SK-N-SH (cell line): ENCODE data around the gene SRBD1. TPM values are rescaled to one million over a fixed set of nuclear protein-coding genes. Genes with fewer than 3 reads are reported as not detected.

ENCODE experiments used
- CTCF ChIA-PET: fragments of 300-600, 350-600 bp; formaldehyde crosslinking; extraction: SDS; loops from one replicate; lab custom pipeline; 2021; lab: Yijun Ruan, JAX
- POLR2A ChIA-PET: fragments of 350-600 bp; sonication (Branson Sonifier 250); formaldehyde crosslinking; extraction: SDS; loops from one replicate; lab custom pipeline; 2020; ENCODE audit warnings: antibody characterized with exemption, inconsistent platforms; lab: Yijun Ruan, JAX
- DNase-seq: peaks from one replicate; pipeline ENCODE4 v3.0.0; 2012
- H2AFZ ChIP-seq: fragments of 200-600 bp; sonication (generic); 2 replicates; pipeline ENCODE4 v1.8.1; 2016; ENCODE audit warnings: antibody characterized with exemption, mild to moderate bottlenecking, low read depth
- H3F3A ChIP-seq: fragments of 200-600 bp; sonication (generic); replicated peaks from 2 replicates; pipeline ENCODE3; 2016; ENCODE audit warnings: antibody characterized with exemption, mild to moderate bottlenecking; ENCODE audit not compliant: insufficient read depth
- H3K27ac ChIP-seq, 2 experiments: fragments of 200-500 bp in 1 of 2; fragments of 200-600 bp in 1 of 2; sonication (Bioruptor generic) in 1 of 2; sonication (generic), shearing (Covaris generic) in 1 of 2; 2 replicates each; pipeline versions ENCODE4 v1.5.1 to v1.6.1; 2014 to 2016; ENCODE audit warnings: low read depth in 2 of 2, inconsistent platforms in 1 of 2, low read length in 1 of 2, mild to moderate bottlenecking in 1 of 2, mixed read lengths in 1 of 2
- H3K27me3 ChIP-seq: fragments of 200-600 bp; sonication (generic), shearing (Covaris generic); 2 replicates; pipeline ENCODE4 v1.6.1; 2016; ENCODE audit warnings: mixed run types; ENCODE audit not compliant: insufficient read depth
- H3K36me3 ChIP-seq, 2 experiments: fragments of 200-500 bp in 1 of 2; fragments of 200-600 bp in 1 of 2; sonication (Bioruptor generic) in 1 of 2; sonication (generic) in 1 of 2; replicated peaks in 1 of 2; 2 replicates each; pipeline versions ENCODE3 to v1.5.1; 2014 to 2016; ENCODE audit warnings: low read length in 1 of 2, mild to moderate bottlenecking in 1 of 2; ENCODE audit not compliant: insufficient read depth in 2 of 2, control insufficient read depth in 1 of 2
- H3K4me1 ChIP-seq, 2 experiments: fragments of 200-500 bp in 1 of 2; fragments of 200-600 bp in 1 of 2; sonication (Bioruptor generic) in 1 of 2; sonication (generic), shearing (Covaris generic) in 1 of 2; 2 replicates each; pipeline versions ENCODE4 v1.5.1 to v1.6.1; 2014 to 2016; ENCODE audit warnings: low read depth in 1 of 2, low read length in 1 of 2, mixed run types in 1 of 2; ENCODE audit not compliant: insufficient read depth in 2 of 2, control insufficient read depth in 1 of 2
- H3K4me2 ChIP-seq: fragments of 200-600 bp; sonication (generic), shearing (Covaris generic); 2 replicates; pipeline ENCODE4 v1.6.1; 2017; ENCODE audit warnings: mixed run types
- H3K4me3 ChIP-seq, 2 experiments: fragments of 200-500 bp in 1 of 2; fragments of 200-600 bp in 1 of 2; sonication (Bioruptor generic) in 1 of 2; sonication (generic), shearing (Covaris generic) in 1 of 2; 2 replicates each; pipeline versions ENCODE4 v1.5.1 to v1.8.1; 2014 to 2016; ENCODE audit warnings: low read depth in 2 of 2, inconsistent platforms in 1 of 2, low read length in 1 of 2, mild to moderate bottlenecking in 1 of 2, mixed read lengths in 1 of 2, moderate library complexity in 1 of 2
- H3K79me2 ChIP-seq: fragments of 200-600 bp; sonication (generic); 2 replicates; pipeline ENCODE4 v1.8.1; 2017; ENCODE audit warnings: mild to moderate bottlenecking; ENCODE audit not compliant: insufficient read depth
- H3K9ac ChIP-seq: fragments of 200-600 bp; sonication (generic); 2 replicates; pipeline ENCODE4 v1.6.1; 2017; ENCODE audit warnings: mixed run types
- H3K9me2 ChIP-seq: fragments of 200-600 bp; sonication (generic); 2 replicates; pipeline ENCODE4 v1.6.1; 2017; ENCODE audit warnings: mixed run types
- H3K9me3 ChIP-seq: fragments of 200-600 bp; sonication (generic); 2 replicates; pipeline ENCODE4 v1.6.1; 2017; ENCODE audit warnings: mixed run types, mild to moderate bottlenecking, moderate library complexity
- H4K20me1 ChIP-seq: fragments of 200-600 bp; sonication (generic); 2 replicates; pipeline ENCODE4 v1.6.1; 2017; ENCODE audit warnings: mild to moderate bottlenecking, mixed run types; ENCODE audit not compliant: insufficient read depth
- EZH2phosphoT487 ChIP-seq: fragments of 200-600 bp; sonication (generic); IDR thresholded peaks from 2 replicates; pipeline ENCODE4 v1.6.1; 2017; ENCODE audit warnings: low read depth, mixed run types, mild to moderate bottlenecking, antibody characterized with exemption, moderate library complexity, borderline replicate concordance
- FOSL2 ChIP-seq: IDR thresholded peaks from 2 replicates; pipeline ENCODE4 v1.4.0; 2012; ENCODE audit warnings: low read depth, mild to moderate bottlenecking, moderate library complexity, borderline replicate concordance
- FOXM1 ChIP-seq: IDR thresholded peaks from 2 replicates; pipeline ENCODE4 v1.4.0; 2012; ENCODE audit warnings: low read depth, mild to moderate bottlenecking
- GABPA ChIP-seq: IDR thresholded peaks from 2 replicates; pipeline ENCODE4 v1.4.0; 2012; ENCODE audit warnings: low read depth, mild to moderate bottlenecking
- GATA2 ChIP-seq: sonication (generic); formaldehyde crosslinking; IDR thresholded peaks from 2 replicates; pipeline ENCODE4 v1.5.0; 2020; ENCODE audit warnings: mild to moderate bottlenecking, missing genetic modification reagents
- NFIC ChIP-seq: IDR thresholded peaks from 2 replicates; pipeline ENCODE4 v1.4.0; 2012; ENCODE audit warnings: borderline replicate concordance
- POLR2AphosphoS5 ChIP-seq: IDR thresholded peaks from 2 replicates; pipeline ENCODE4 v1.6.1; 2012; ENCODE audit warnings: low read depth, low read length
- RAD21 ChIP-seq: IDR thresholded peaks from 2 replicates; pipeline ENCODE4 v1.6.1; 2012; ENCODE audit warnings: mild to moderate bottlenecking, low read length
- SMC3 ChIP-seq: IDR thresholded peaks from 2 replicates; pipeline ENCODE4 v1.6.1; 2012; ENCODE audit warnings: low read depth, low read length, improper control_type of control experiment
- TEAD4 ChIP-seq: IDR thresholded peaks from 2 replicates; pipeline ENCODE4 v1.4.0; 2012; ENCODE audit warnings: mild to moderate bottlenecking, borderline replicate concordance; ENCODE audit not compliant: insufficient read depth
- WGBS: methylation state at CpG from one replicate; pipeline ENCODE4 v1.1.6; 2017; ENCODE audit warnings: low lambda C conversion rate; 5-methylcytosine and 5-hydroxymethylcytosine counted together
- polyA plus RNA-seq, 3 experiments: library from polyadenylated mRNA; depleted of rRNA; stranded (reverse); fragments of >200 nt; gene quantifications; 2 replicates each; pipeline ENCODE4 v1.2.3, GENCODE V29; 2012
- TF ChIP-seq, protein P1 (sequence below): fragments of 200-600 bp; sonication (generic); IDR thresholded peaks from 2 replicates; pipeline ENCODE4 v1.6.1; 2017; ENCODE audit warnings: antibody characterized with exemption, mild to moderate bottlenecking, moderate library complexity
- TF ChIP-seq, protein P2 (sequence below): IDR thresholded peaks from 2 replicates; pipeline ENCODE4 v1.4.0; 2012; ENCODE audit warnings: low read depth, borderline replicate concordance

SRBD1 gene
- polyA plus RNA-seq, 1 of the 3 experiments (the other 2 are of a cell fraction), result 3.2 TPM

GRCh38 chr2:45570671-45571334, 40.3 kb downstream of the SRBD1 start:
- no peaks in the 10 kb centered on the region for H3F3A ChIP-seq
- no peaks in the 10 kb centered on the region for H3K9me2 ChIP-seq
- ChIA-PET CTCF (interaction anchor here (0.7 to 4.2 kb wide), 2 partner anchors 14 to 39 kb away, joined by 3 to 27 read pairs; no protein-coding TSS in a partner anchor), POLR2A (interaction anchor here (0.7 kb wide), 1 partner anchor 16 kb away, joined by 3 read pairs; no protein-coding TSS in a partner anchor)
- H3K4me3 ChIP-seq, result no peak overlapping the region
- no peak overlapping the region for H3K9ac ChIP-seq
- no peaks in the 10 kb centered on the region for H3K27me3 ChIP-seq
- no peak overlapping the region for H2AFZ ChIP-seq
- no peak overlapping the region for H3K27ac ChIP-seq
- 89% methylated on average over 3 of the region's 3 CpGs for WGBS
- H3K4me1 ChIP-seq, result peaks cover 0 to 28% of the 10 kb centered on the region in 2 experiments; a peak in 2 of 4 replicates
- H4K20me1 ChIP-seq, result no peaks in the 10 kb centered on the region
- no peaks in the 10 kb centered on the region for H3K79me2 ChIP-seq
- DNase-seq, result no peak
- no peaks in the 10 kb centered on the region for H3K9me3 ChIP-seq
- no peak overlapping the region for H3K4me2 ChIP-seq
- TF ChIP-seq NFIC (no peak), TEAD4 (no peak), SMC3 (no peak), FOXM1 (no peak)
- TF ChIP-seq, protein P1, sequence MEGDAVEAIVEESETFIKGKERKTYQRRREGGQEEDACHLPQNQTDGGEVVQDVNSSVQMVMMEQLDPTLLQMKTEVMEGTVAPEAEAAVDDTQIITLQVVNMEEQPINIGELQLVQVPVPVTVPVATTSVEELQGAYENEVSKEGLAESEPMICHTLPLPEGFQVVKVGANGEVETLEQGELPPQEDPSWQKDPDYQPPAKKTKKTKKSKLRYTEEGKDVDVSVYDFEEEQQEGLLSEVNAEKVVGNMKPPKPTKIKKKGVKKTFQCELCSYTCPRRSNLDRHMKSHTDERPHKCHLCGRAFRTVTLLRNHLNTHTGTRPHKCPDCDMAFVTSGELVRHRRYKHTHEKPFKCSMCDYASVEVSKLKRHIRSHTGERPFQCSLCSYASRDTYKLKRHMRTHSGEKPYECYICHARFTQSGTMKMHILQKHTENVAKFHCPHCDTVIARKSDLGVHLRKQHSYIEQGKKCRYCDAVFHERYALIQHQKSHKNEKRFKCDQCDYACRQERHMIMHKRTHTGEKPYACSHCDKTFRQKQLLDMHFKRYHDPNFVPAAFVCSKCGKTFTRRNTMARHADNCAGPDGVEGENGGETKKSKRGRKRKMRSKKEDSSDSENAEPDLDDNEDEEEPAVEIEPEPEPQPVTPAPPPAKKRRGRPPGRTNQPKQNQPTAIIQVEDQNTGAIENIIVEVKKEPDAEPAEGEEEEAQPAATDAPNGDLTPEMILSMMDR, result no peak
- peaks cover 21 to 48% of the 10 kb centered on the region in 2 experiments for H3K36me3 ChIP-seq

DNA sequence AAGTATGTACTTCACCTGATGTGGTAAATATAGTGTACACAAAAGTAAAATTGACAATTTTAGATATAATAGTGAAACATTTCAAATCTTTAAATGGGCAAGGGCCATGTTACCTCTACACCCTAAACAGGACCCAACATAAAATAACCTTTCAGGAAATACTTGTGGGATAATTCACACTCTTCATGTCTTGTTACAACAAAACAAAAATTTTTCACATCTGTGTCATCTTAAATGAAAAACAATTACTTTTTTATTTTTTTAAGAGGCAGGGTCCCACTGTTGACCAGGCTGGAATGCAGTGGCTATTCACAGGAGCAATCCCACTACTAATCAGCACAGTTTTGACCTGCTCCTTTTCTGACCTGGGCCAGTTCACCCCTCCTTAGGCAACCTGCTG, 42.1 kb downstream of the SRBD1 start:
- Histone ChIP-seq H3K27me3 (no peaks in the 10 kb centered on the region), H3K27ac (no peak overlapping the region), H3K4me3 (no peak overlapping the region), H3K4me1 (peaks cover 0 to 28% of the 10 kb centered on the region in 2 experiments; a peak in 2 of 4 replicates), H3K79me2 (no peaks in the 10 kb centered on the region), H2AFZ (no peak overlapping the region), H3K9me2 (no peaks in the 10 kb centered on the region), H3K4me2 (no peak overlapping the region), H3F3A (no peaks in the 10 kb centered on the region), H3K36me3 (peaks cover 18 to 34% of the 10 kb centered on the region in 2 experiments), H3K9me3 (no peaks in the 10 kb centered on the region), H4K20me1 (no peaks in the 10 kb centered on the region), H3K9ac (no peak overlapping the region)
- ChIA-PET CTCF (interaction anchor here (0.7 to 1.0 kb wide), 2 partner anchors 10 to 16 kb away, joined by 3 read pairs; no protein-coding TSS in a partner anchor), POLR2A (no interaction called here)
- DNase-seq, result no peak
- TF ChIP-seq POLR2AphosphoS5 (no peak), EZH2phosphoT487 (no peak), FOSL2 (no peak), GABPA (no peak), RAD21 (no peak), GATA2 (CRISPR knock-in tag) (no peak)
- TF ChIP-seq, protein P1, result no peak
- TF ChIP-seq, protein P2, sequence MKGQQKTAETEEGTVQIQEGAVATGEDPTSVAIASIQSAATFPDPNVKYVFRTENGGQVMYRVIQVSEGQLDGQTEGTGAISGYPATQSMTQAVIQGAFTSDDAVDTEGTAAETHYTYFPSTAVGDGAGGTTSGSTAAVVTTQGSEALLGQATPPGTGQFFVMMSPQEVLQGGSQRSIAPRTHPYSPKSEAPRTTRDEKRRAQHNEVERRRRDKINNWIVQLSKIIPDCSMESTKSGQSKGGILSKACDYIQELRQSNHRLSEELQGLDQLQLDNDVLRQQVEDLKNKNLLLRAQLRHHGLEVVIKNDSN, result no peak
